Skeletal muscle cell (primary cell): Measurements from ENCODE around the gene SNTN.
"Not testable (repeated sequence)": the region's sequence is repeated elsewhere in the genome, so short reads cannot be mapped to it uniquely, and the experiment has no call there.

Experiments
- DNase-seq: peaks from one replicate; pipeline ENCODE4 v3.0.0-alpha.2; 2010; ENCODE audit warnings: low read depth
- H3K4me3 ChIP-seq: 2 replicates; pipeline ENCODE4 v1.5.1; 2011; ENCODE audit warnings: low read depth, mild to moderate bottlenecking, control low read depth, low read length, moderate library complexity

SNTN gene

DNA sequence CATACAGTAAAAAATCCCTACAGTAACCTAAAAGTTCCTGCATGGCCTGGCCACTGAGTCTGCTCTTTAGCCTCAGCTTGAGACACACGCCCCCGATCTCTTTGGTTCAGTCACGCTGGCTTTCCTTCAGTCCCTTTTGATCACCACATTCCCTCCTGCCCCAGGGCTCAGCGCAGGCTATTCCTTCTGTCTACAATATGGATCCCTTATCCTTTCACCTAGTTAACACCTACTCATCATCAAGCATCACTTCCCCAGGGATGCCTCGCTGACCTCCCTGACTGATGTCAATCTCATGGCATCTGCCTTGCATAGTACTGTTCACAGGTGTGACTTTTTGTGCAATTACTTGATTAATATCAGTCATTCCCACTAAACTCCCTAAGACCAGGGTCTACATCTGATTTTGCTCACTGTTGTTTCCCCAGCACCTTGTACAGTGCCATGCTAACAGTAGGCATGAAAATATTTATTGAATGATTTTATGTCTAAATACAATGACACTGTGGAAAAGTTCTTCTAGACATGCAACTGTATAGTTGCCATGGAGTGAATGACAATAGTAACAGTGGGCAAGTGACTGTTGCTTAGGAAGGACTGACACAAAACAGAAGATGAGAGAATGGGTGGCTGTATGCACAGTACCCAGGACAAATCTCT, at the start of gene SNTN:
Gene SNTN, plus strand, starts transcription at position 610 of the 660 bp plus-strand sequence. Its CDS starts 13 bp downstream, at position 623.
- no peak for DNase-seq

DNA sequence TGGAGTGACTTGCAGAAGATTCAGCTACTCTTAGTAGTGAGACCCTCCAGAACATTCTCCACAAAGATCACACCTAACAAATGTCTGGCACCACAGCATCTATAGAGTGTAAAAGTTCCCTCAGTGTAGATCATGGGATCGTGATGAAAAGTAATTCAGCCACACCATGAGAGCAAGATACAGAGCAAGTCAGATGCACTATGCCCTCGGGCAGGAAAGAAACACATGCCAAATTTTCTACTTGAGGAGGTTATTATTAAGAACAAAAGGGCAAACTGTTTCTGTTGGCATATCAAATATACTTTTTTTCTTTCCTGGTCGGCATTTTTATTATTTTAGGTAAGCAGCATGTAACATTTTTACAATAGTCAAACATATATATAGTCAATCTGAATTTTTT, 44.8 kb upstream of the SNTN start:
- DNase-seq = no peak

More for the DNA sequence above, at the start of gene SNTN:
- H3K4me3 ChIP-seq = no peak within 1 kb of the TSS

DNA sequence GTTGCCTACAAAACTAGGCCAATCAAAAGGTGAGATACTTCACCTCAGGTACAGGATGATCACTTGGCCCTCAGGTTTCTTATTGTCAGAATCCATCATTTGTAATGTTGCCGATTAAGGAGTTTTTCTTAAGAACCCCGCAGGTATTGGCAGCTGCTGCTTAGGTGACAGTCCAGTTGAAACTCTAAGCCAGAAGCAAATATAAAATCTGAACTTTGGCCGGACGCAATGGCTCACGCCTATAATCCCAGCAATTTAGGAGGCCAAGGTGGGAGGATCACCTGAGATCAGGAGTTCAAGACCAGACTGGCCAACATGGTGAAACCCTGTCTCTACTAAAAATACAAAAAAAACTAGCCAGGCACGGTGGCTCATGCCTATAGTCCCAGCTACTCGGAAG, 43.1 kb upstream of the SNTN start:
- H3K4me3 ChIP-seq = no peak overlapping the region
- no peak for DNase-seq

More for the DNA sequence above, 44.8 kb upstream of the SNTN start:
- no peak overlapping the region for H3K4me3 ChIP-seq

DNA sequence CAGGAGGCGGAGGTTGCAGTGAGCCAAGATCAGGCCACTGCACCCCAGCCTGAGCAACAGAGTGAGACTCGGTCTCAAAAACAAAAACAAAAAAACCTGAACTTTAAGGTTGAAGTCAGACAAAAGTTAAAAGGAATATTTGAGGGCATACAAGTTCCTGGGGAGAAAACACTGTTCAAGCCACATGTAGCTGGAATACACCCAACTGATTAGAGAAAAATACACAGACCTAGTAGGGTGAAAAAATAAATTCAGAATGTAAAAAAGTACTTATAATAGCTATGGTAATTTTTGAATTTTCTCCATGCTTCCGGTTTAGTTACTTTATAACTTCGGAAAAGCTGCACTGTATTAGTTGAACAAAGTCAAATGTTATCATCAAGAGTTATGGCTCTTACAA, 42.6 kb upstream of the SNTN start:
- DNase-seq = no peak
- no peak overlapping the region for H3K4me3 ChIP-seq

DNA sequence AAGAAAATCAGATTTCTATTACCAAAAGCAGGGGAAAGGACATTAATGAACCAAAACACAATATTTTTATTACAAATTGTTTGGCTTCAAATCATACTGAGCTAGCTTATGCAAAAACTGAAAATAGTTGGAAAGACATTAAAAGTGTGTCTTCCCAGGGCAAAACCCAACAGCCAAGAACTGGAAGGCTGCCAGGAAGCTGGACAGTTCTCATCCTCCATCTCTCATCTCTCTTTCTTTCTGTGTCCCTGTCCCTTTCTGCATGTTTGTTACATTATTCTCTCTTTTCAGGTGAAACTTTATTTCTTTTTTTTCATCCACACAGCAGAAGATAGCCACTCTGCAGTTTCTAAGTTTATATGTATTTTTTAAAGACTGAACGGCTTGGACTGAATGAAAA, 41.1 kb upstream of the SNTN start:
- no peak overlapping the region for H3K4me3 ChIP-seq
- DNase-seq = no peak

DNA sequence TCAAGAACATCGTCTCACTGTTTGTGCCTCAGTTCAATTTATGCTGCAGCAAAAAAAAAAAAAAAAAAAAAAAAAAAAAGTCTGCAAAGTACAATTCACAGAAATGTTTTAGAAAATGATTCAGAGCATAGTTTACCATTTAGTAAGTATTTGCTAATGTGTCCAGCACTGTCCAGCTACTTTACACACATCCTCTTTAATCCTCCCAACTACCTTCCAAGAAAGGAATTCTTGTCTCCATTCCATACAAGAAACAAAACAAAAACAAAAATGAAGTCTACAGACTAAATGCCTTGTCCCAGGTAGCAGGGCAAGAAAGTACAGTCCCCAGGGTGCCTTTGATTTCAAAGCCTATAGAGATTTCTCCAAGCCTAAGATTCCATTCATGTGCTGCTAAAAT, 38.9 kb upstream of the SNTN start:
- DNase-seq = peak; percentile 6
- H3K4me3 ChIP-seq = no peak overlapping the region

DNA sequence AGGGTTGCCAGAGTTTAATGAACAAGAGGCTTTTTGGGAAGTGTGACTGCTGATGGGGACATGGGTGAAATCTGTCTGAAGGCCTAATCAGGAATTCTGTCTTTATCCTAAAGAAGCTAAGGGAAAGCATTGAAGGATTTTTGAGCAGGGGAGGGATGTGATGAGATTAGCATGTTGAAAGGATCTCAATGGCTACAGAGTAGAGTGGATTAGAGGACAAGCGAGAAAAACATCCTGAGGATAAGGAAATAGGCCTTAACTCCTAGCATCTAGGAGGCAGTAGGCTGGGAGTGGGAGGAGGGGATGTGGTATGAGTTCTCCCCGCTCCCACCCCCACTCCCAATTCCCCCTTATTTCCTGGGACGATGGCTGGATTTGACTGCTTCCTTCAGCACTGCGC, 35.1 kb upstream of the SNTN start:
- DNase-seq = no peak
- H3K4me3 ChIP-seq = no peak overlapping the region

DNA sequence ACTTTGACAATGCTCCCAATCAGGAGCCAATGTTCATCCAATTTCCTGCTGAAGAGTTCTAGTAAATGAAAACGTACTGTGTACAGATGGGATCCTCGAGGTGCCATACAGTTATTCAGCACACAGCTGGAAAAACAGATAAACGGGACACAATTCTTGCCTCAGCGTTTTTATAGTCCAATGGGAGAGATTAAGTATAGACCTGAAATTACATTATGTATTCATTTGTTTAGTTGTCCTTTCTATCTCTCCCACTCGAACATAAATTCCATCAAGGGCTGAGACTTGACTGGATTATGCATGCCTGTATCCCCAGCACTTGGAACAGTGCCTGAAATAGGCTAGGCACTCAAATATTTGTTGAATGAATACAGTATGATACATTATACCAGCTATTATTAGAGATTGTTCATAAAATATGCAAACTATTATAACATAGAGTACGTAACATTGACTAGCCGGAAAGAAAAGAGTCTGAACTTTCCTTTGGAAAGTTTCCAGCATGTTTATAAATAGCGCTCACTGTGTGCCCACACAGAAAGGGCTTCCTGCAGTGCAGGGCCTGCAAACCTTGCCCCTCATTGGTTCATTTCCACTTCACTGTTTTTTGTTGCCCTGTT, 27.4 kb upstream of the SNTN start:
- peak; percentile 68 for DNase-seq
- H3K4me3 ChIP-seq = no peak overlapping the region

DNA sequence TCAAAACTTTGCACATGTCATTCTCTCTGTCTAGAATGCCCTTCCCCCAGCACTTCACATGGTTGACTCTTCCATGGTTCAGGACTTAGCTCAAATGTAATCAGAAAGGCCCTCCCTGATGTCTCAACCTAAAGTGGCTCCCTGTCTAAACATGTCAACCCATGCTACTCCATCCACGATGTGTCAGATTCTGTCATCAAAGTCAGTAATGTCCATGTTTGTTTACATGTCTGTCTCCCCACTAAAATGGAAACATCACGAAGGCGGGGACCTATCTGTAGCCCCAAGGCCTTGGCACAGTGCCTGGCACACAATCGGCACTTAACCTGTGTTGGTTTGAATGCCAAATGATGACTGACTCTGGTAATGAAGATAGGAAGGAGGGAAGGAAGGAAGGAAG, 20.8 kb upstream of the SNTN start:
- DNase-seq = no peak
- no peak overlapping the region for H3K4me3 ChIP-seq

DNA sequence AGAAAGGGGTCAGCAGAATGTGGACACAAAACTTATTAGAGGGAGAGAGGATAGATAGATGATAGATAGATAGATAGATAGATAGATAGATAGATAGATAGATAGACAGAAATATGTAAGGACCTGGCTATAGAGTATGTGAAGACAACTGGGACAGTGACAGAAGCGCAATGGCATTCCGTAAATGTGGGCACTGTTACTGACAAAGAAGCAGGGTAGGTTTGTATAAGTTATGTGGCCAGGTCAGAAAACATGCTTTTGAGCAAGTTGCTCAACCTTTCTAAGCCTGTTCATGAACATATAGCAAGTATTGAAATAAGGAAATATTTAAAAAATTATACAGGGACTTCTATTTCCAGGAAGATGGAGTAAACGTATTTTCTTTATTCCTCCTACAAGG, 17.3 kb upstream of the SNTN start:
- no peak overlapping the region for H3K4me3 ChIP-seq
- no peak for DNase-seq

DNA sequence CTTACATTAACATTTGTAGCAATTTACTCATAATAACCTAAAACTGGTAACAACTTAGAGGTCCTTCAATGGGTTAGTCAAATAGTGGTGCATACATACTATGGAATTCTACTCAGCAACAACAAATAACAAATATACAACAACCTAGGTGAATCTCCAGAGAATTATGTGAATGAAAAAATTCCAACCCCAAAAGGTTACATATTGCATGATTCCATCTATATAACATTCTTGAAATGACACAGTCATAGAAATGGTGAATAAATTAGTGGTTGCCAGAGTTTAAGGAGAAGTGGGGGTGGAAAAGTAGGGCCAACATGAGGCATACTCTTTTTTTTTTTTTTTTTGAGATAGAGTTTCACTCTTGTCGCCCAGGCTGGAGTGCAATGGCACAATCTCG, 12.7 kb upstream of the SNTN start:
- no peak overlapping the region for H3K4me3 ChIP-seq

DNA sequence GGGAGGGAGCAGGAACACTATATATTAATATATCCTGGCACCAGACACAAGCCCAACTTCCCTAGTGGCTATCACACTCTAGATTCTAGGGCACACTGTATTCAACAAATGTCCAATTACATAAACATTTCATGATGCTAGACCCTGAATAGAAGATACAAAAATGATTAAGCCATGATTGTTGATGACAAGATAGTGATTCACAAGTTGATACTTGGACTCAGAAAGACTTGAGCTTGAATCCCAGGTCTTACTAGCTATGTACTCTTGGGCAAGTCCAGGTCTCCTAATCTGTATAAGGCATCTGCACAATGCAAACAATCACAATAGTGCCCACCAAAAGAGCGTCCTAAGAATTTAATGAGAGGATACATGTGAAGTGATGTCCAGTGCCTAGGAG, 10.0 kb upstream of the SNTN start:
- no peak for DNase-seq
- no peak overlapping the region for H3K4me3 ChIP-seq

More for the DNA sequence above, 12.7 kb upstream of the SNTN start:
- no peak for DNase-seq

DNA sequence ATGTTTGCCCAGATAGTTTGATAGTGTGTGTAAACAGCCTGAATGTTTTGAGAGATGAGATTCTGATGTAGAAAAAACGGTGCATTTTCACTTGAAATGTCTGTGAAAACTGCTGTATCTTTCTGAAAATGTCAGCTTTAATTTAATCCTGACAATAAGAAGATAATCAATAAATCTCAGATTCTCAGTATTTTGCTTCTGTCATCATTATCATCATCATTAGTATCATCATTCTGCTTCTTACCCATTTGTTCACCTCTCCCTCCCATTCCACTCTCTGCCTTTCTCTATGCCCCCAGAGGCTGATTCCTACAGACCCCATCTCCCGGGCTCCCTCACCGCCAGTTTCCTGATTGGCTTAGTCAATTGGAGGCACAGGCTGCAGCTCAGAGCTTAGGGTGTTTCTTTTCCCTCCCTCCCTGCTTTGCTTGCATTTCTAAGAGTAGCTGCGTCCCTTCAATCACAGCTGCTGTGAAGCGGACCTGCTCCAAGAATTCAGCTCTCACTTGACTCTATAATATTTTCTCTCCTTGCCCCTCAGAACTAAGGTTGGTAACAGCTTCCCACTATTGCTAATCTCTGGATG, 8.2 kb upstream of the SNTN start:
- no peak overlapping the region for H3K4me3 ChIP-seq
- no peak for DNase-seq

DNA sequence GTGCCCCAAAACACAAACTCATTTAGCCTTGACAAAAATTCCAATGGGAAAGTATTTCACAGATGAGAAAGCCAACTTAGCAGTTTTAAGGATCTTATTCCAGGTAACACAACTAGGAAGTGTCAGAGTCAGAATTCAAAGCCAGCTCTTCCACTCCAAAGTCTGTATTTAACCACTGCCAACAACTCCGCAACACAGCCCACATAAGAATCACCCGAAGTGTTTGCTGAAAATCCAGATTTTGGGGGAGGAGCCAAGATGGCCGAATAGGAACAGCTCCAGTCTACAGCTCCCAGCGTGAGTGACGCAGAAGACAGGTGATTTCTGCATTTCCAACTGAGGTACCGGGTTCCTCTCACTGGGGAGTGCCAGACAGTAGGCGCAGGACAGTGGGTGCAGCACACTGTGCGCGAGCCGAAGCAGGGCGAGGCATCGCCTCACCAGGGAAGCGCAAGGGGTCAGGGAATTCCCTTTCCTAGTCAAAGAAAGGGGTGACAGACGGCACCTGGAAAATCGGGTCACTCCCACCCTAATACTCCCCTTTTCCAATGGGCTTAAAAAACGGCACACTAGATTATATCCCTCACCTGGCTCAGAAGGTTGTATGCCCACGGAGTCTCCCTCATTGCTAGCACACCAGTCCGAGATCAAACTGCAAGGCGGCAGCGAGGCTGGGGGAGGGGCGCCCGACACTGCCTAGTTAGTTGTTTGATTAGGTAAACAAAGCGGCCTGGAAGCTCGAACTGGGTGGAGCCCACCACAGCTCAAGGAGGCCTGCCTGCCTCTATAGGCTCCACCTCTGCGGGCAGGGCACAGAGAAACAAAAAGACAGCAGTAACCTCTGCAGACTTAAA, 7.3 kb upstream of the SNTN start:
- not testable (repeated sequence) for H3K4me3 ChIP-seq, DNase-seq

DNA sequence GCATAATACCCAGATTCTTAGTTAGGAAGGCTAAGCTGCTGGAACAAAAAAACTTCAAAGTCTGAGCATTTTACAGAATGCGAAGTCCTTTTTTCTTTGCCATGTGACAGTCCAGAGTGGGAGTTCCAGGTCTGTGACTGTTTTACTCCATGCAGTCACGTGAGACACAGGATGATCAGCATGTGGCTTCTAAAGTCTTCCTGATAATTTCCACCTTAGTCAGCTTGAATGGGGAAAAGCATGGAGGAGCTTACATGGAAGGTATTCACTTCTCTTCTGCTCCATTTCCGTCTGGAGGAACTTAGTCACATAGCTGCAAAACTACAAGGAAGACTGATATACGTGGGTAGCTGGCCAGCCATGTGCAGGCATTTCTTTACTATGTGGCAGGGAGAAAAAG, 1.7 kb downstream of the SNTN start:
- H3K4me3 ChIP-seq = no peak overlapping the region
- no peak for DNase-seq

DNA sequence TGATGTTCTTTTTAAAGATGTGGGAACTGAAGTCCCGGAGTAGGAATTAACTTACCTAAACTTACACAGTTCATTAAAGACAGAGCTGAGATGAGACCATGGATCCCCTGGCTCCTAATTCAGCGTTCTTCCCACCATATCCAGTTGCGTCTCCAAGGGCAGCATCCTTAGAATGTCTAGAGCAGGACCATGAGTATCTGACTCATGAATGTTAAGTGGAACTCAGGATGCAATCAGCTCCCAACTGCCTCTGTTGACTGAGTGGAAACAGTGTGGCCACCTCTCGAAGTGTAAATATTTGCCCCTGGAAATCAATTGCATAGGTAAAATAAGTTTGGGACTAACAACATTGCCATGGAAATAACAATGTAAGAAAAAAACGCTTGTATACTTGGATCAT, 2.5 kb downstream of the SNTN start:
- DNase-seq = no peak
- no peak overlapping the region for H3K4me3 ChIP-seq

DNA sequence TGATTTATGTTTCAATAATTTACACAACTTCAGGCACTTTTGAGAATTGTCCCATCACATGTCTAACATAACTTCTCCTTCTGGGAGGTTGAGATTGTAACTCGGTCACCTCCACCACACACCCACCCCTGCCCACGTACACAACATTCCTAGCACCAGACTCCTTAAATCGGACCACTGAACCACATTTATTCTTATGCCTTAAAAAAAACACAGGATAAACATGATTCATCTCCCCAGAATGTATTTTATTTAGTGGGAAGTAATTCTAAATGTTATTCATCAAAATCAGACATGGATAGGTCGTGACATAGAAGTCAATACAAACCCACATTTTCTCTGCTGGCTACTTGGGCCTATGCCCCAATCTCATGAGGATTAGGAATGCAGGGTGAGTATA, 3.0 kb downstream of the SNTN start:
- H3K4me3 ChIP-seq = no peak overlapping the region
- peak; percentile 75 for DNase-seq

DNA sequence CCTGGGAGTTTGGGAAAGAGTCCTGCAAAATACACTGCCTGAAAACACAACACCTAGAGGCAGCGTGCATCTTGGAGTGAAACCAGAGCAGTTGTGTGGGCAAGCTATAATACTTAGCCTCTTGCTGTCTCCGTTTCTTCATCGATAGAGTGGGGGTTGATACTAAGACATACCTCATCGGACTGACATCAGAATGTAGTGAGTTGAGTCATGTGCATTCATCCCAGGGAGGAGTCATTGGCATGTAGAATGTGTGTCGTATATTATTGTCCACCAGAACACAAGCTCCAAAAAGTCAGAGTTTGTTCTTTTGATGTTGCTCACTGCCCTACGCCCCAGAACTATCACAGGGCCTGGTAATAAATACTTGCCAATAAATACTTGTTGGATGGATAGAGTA, 4.3 kb downstream of the SNTN start:
- H3K4me3 ChIP-seq = no peak overlapping the region
- DNase-seq = peak; percentile 86

DNA sequence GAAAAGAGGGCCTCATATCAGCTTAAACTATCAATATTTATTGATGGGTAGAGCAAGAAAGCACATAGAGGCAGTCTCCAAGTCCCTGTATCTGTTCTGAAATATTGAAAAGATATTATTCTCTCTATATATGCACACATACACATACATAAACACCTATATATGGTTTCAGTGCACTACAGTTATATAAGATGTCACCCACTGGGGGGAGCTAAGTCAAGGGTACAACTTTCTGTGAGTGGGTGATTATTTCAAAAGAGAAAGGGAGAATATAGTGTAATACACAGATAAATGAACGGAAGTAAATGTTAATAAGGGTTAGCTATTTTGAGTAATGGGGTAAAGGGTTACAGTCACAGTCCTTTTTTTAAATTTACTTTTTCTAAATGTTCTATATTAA, 8.8 kb downstream of the SNTN start:
- H3K4me3 ChIP-seq = no peak overlapping the region
- no peak for DNase-seq

DNA sequence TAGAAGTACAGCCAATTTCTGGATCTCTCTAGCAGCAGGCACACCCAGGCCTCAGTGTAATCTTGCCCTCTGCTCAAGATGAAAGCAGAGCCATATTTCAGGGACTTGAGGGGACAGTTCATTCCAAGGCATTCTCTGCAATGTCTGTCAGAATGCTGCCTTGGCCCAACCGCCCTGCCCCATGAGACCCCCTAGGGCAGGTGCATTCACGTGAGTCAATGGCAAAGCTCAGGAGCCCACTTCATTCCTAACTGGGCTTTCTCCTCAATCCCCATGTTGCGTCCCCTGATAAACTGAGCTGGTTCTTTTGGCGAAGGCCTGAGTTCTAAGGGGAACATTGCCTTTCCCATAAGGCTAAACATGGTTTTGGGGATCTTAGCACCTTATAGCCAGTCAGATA, 9.5 kb downstream of the SNTN start:
- H3K4me3 ChIP-seq = no peak overlapping the region
- DNase-seq = no peak
